NB4 (cell line): ENCODE results near the gene SDC3.

Experiments
- DNase-seq: peaks from one replicate; pipeline ENCODE4 v3.0.0; 2010; ENCODE audit warnings: low read depth
- H3K4me3 ChIP-seq: one replicate; pipeline ENCODE4 v1.5.1; 2011; ENCODE audit warnings: mild to moderate bottlenecking, low read depth, low read length, moderate library complexity
- CTCF ChIP-seq: IDR thresholded peaks from one replicate; pipeline ENCODE4 v1.5.1; 2012; ENCODE audit warnings: low read depth, low read length
- MYC ChIP-seq: IDR thresholded peaks from 2 replicates; pipeline ENCODE4 v1.6.1; 2011; ENCODE audit warnings: low read depth, low read length
- POLR2A ChIP-seq: IDR thresholded peaks from 2 replicates; pipeline ENCODE4 v1.6.1; 2011; ENCODE audit warnings: mild to moderate bottlenecking; ENCODE audit not compliant: insufficient read length; ENCODE audit errors: extremely low read depth
- TF ChIP-seq, protein P1 (sequence below): IDR thresholded peaks from 2 replicates; pipeline ENCODE4 v1.6.1; 2011; ENCODE audit warnings: low read depth, low read length

SDC3 gene

DNA sequence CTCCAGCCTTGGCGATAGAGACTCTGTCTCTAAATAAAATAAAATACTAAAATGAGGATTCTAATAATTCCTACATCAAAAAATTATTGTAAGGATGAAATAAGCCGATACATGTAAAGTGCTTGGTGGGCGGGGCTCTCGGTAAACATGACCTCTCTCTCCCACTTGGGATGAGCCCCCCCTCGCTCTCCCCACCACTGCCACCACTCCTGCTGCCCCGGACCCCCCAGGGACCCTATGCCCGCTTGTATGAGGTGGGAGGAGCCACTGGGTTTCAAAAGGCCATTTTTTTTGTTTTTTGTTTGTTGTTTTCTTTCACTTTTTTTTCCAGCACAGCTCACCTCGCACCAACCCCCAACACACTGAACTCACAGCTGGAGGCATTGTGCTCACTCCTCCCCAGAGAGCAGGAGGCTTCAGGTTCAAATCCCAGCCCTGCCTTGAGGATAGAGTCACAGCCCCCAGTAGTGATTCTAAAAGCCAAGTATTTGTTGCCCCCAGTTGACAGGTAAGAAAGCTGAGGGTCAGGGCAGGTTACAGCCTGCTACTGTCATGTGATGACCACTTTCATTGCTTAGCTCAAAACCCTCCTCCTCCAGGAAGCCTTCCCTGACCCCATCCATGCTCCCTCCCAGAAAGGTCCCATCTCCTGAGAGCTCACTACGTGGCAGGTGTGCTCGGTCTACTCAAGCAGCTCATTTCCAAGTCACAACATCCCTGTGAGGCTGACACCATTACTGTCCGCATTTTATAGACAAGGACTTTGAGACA, 4.2 kb downstream of the SDC3 start:
- H3K4me3 ChIP-seq: no peak overlapping the region
- no peak for DNase-seq
- TF ChIP-seq POLR2A: no peak
- no peak for TF ChIP-seq CTCF

- H3K4me3 ChIP-seq: no peak overlapping the region
- no peak for TF ChIP-seq POLR2A
- no peak for TF ChIP-seq MYC
- TF ChIP-seq, protein P1, sequence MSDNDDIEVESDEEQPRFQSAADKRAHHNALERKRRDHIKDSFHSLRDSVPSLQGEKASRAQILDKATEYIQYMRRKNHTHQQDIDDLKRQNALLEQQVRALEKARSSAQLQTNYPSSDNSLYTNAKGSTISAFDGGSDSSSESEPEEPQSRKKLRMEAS: no peak
- no peak for TF ChIP-seq CTCF
- peak; percentile 33 for DNase-seq
These were observed 5.1 kb downstream of the SDC3 start for GRCh38 chr1:30903343-30904034.

DNA sequence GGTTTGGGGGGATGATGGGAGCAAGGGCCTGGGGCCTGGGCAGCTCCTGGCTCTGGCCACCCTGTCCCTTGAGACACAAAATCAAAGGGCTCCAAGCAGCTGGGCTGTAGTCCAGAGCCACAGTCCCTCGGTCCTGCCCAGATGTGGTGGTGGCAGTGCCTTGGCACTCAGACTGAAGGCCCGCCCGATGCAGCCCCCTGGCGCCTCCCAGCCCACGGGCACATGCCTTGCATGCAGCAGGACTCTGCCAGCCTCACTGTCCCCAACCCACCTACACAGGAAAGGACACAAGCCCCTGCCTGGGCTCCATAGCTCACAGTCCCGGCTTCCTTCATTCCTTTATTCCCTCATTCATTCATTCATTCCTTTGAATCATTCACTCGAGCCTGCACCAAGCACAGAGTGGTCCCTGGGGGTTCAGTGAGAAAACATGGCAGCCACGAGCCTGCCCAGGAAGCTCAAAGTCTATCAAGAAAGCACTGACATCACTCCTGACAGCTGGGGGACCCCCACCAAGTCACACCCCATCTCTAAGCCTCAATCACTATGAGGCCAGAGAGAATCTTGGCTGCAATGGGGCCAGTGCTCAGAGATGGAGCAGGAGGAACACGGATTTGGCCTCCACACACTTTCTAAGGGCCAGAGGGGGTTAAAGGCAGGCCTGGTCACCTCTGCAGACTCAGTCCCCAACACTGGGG, 5.8 kb downstream of the SDC3 start:
- DNase-seq: no peak
- no peak overlapping the region for H3K4me3 ChIP-seq
- TF ChIP-seq POLR2A (no peak), MYC (no peak), CTCF (no peak)
- TF ChIP-seq, protein P1: no peak

GRCh38 chr1:30901798-30902581, 6.6 kb downstream of the SDC3 start:
- TF ChIP-seq POLR2A (no peak), CTCF (no peak), MYC (no peak)
- TF ChIP-seq, protein P1: no peak
- no peak for DNase-seq
- H3K4me3 ChIP-seq: no peak overlapping the region

DNA sequence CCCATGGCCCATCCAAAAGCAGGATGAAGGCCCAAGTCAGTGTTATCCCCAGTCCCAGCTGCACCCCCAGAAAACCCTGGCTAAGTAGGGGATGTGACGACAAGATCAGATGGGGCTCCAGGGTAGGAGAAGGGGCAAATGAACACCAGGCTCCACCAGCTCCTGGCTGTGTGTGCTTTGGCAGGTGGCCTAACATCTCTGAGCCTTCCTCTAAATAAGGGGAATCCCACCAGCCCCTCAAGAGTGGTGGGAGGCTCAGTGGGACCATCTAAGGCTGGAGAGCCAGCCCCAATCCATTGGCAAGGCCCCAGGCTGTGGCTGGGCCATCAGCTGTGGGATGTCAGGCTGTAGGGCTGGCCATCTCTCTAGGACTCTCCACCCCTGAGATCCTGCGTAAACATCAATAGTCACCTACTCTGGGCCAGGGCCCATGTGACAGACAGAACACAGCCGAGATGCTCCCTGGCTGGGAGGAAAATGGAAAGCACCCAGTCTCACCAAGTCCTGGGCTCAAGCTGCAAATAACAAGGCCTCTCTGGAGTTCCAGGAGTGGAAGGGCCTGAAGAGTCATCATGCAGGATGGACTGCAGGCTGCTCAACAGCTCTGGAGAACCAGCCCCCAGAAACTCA, 7.5 kb downstream of the SDC3 start:
- no peak for TF ChIP-seq MYC
- TF ChIP-seq, protein P1: no peak
- no peak for TF ChIP-seq POLR2A
- no peak for TF ChIP-seq CTCF
- DNase-seq: no peak
- no peak overlapping the region for H3K4me3 ChIP-seq
